Neural cell (in vitro differentiated cells): Measurements from ENCODE around the gene GPR146. TPM values are rescaled to one million over a fixed set of nuclear protein-coding genes. Genes with fewer than 3 reads are reported as not detected.

ENCODE experiments used
- H2AFZ ChIP-seq: fragments of 200-600, 300-800 bp; sonication (generic), shearing (Covaris generic); 2 replicates; pipeline ENCODE4 v1.6.0; 2014; ENCODE audit warnings: low read depth, mild to moderate bottlenecking, antibody characterized with exemption, low read length, moderate library complexity
- H3F3A ChIP-seq: fragments of 200-600 bp; shearing (Covaris generic); 2 replicates; pipeline ENCODE4 v1.6.1; 2016; ENCODE audit warnings: mild to moderate bottlenecking, moderate library complexity, mixed read lengths, antibody characterized with exemption, low read length; ENCODE audit not compliant: insufficient read depth, poor library complexity, severe bottlenecking
- H3K27ac ChIP-seq: fragments of 200-600, 300-800 bp; sonication (generic), shearing (Covaris generic); 2 replicates; pipeline ENCODE4 v1.5.1; 2014; ENCODE audit warnings: mild to moderate bottlenecking, low read length, moderate library complexity
- H3K27me3 ChIP-seq: fragments of 300-800, 200-600 bp; sonication (generic), shearing (Covaris generic); 2 replicates; pipeline ENCODE4 v1.6.0; 2014; ENCODE audit warnings: mild to moderate bottlenecking, low read depth, low read length, moderate library complexity; ENCODE audit not compliant: insufficient read depth
- H3K36me3 ChIP-seq: fragments of 300-800, 200-600 bp; sonication (generic), shearing (Covaris generic); 2 replicates; pipeline ENCODE4 v1.5.1; 2014; ENCODE audit warnings: mild to moderate bottlenecking, antibody characterized with exemption, low read length, moderate library complexity; ENCODE audit not compliant: insufficient read depth
- H3K4me2 ChIP-seq: fragments of 300-800, 200-600 bp; sonication (generic), shearing (Covaris generic); 2 replicates; pipeline ENCODE4 v1.6.0; 2014; ENCODE audit warnings: mild to moderate bottlenecking, low read length
- H3K4me3 ChIP-seq: fragments of 300-800, 200-600 bp; sonication (generic), shearing (Covaris generic); 2 replicates; pipeline ENCODE4 v1.5.1; 2014; ENCODE audit warnings: mild to moderate bottlenecking, low read length, moderate library complexity
- H3K79me2 ChIP-seq: fragments of 200-600 bp; shearing (Covaris generic); replicated peaks from 2 replicates; pipeline ENCODE4 v1.6.0; 2014; ENCODE audit warnings: mild to moderate bottlenecking, low read length, moderate library complexity; ENCODE audit not compliant: insufficient read depth
- H3K9ac ChIP-seq: fragments of 300-800, 200-600 bp; sonication (generic), shearing (Covaris generic); 2 replicates; pipeline ENCODE4 v1.6.1; 2016; ENCODE audit warnings: mild to moderate bottlenecking, low read length, mixed read lengths
- H3K9me2 ChIP-seq: fragments of 200-600 bp; shearing (Covaris generic); 2 replicates; pipeline ENCODE4 v1.6.1; 2016; ENCODE audit warnings: mild to moderate bottlenecking, low read length, mixed read lengths; ENCODE audit not compliant: insufficient read depth
- H3K9me3 ChIP-seq: fragments of 200-600, 300-800 bp; sonication (generic), shearing (Covaris generic); 2 replicates; pipeline ENCODE4 v1.6.1; 2016; ENCODE audit warnings: mild to moderate bottlenecking, mixed run types, low read length, moderate library complexity, mixed read lengths
- H4K20me1 ChIP-seq: fragments of 200-600 bp; shearing (Covaris generic); 2 replicates; pipeline ENCODE4 v1.6.1; 2016; ENCODE audit warnings: mild to moderate bottlenecking, mixed run types; ENCODE audit not compliant: insufficient read depth
- CTCF ChIP-seq: fragments of 450-650 bp; IDR thresholded peaks from 2 replicates; pipeline ENCODE4 v1.5.1; 2014; ENCODE audit warnings: antibody characterized with exemption, mild to moderate bottlenecking, moderate library complexity; ENCODE audit not compliant: poor library complexity, severe bottlenecking
- EP300 ChIP-seq: fragments of 450-650 bp; conservative IDR thresholded peaks from 2 replicates; pipeline ENCODE4 v1.6.1; 2014; ENCODE audit warnings: antibody characterized with exemption, mild to moderate bottlenecking, moderate library complexity; ENCODE audit not compliant: poor library complexity, severe bottlenecking
- EZH2 ChIP-seq: fragments of 200-600, 300-800 bp; shearing (Covaris generic), sonication (generic); IDR thresholded peaks from 2 replicates; pipeline ENCODE4 v1.6.1; 2014; ENCODE audit warnings: antibody characterized with exemption, low read length, borderline replicate concordance, mild to moderate bottlenecking; ENCODE audit not compliant: insufficient read depth, poor library complexity, severe bottlenecking
- MXI1 ChIP-seq: fragments of 450-650 bp; conservative IDR thresholded peaks from 2 replicates; pipeline ENCODE4 v1.6.1; 2014; ENCODE audit warnings: antibody characterized with exemption, mild to moderate bottlenecking; ENCODE audit not compliant: poor library complexity, severe bottlenecking
- POLR2AphosphoS5 ChIP-seq: IDR thresholded peaks from 2 replicates; pipeline ENCODE4 v1.6.1; 2012
- RAD21 ChIP-seq: fragments of 450-650 bp; conservative IDR thresholded peaks from 2 replicates; pipeline ENCODE4 v1.6.1; 2014; ENCODE audit warnings: antibody characterized with exemption, mild to moderate bottlenecking, moderate library complexity
- REST ChIP-seq: IDR thresholded peaks from 2 replicates; pipeline ENCODE4 v1.6.1; 2012; ENCODE audit warnings: borderline replicate concordance
- SMC3 ChIP-seq: fragments of 450-650 bp; conservative IDR thresholded peaks from 2 replicates; pipeline ENCODE4 v1.6.1; 2014; ENCODE audit warnings: antibody characterized with exemption, mild to moderate bottlenecking, moderate library complexity; ENCODE audit not compliant: poor library complexity
- TAF1 ChIP-seq: IDR thresholded peaks from 2 replicates; pipeline ENCODE4 v1.6.1; 2012; ENCODE audit warnings: low read depth
- polyA plus RNA-seq: library from polyadenylated mRNA; depleted of rRNA; stranded (reverse); fragments of >200 nt; gene quantifications from 2 replicates; pipeline ENCODE4 v1.2.3, GENCODE V29; 2014

Gene GPR146
- polyA plus RNA-seq, 1 donor from 2014 or later = not detected

GRCh38 chr7:1103789-1104515 is 59.6 kb downstream of the GPR146 start:
- Histone ChIP-seq H3K9ac (no peak overlapping the region), H3K27me3 (no peaks in the 10 kb centered on the region), H3K27ac (no peak overlapping the region), H4K20me1 (no peaks in the 10 kb centered on the region), H3K79me2 (no peaks in the 10 kb centered on the region), H3K4me3 (no peak overlapping the region), H3F3A (no peaks in the 10 kb centered on the region), H2AFZ (no peak overlapping the region), H3K36me3 (no peaks in the 10 kb centered on the region), H3K9me2 (no peaks in the 10 kb centered on the region), H3K9me3 (no peaks in the 10 kb centered on the region), H3K4me2 (no peak overlapping the region)
- TF ChIP-seq CTCF (no peak), EZH2 (no peak), POLR2AphosphoS5 (no peak), RAD21 (no peak), SMC3 (no peak), MXI1 (no peak), EP300 (no peak)

GRCh38 chr7:1104516-1105179 is 60.3 kb downstream of the GPR146 start:
- Histone ChIP-seq H3K36me3 (no peaks in the 10 kb centered on the region), H3K79me2 (no peaks in the 10 kb centered on the region), H3K9me2 (no peaks in the 10 kb centered on the region), H4K20me1 (no peaks in the 10 kb centered on the region), H3F3A (no peaks in the 10 kb centered on the region), H3K9me3 (no peaks in the 10 kb centered on the region), H2AFZ (no peak overlapping the region), H3K27me3 (no peaks in the 10 kb centered on the region), H3K27ac (no peak overlapping the region), H3K4me2 (no peak overlapping the region), H3K4me3 (no peak overlapping the region), H3K9ac (no peak overlapping the region)
- TF ChIP-seq CTCF (no peak), EZH2 (no peak), TAF1 (no peak), EP300 (no peak), POLR2AphosphoS5 (no peak), REST (no peak), SMC3 (no peak), MXI1 (no peak)
